A549 treated with DMSO at 1 μM for 4 hours (cell line): ENCODE measurements around the gene KIF11. TPM values are rescaled to one million over a fixed set of nuclear protein-coding genes. Genes with fewer than 3 reads are reported as not detected.

ENCODE experiments used
- total RNA-seq: library from RNA; stranded (reverse); fragments of 200-300 nt; extraction: Qiagen RNA extraction; gene quantifications from 5 replicates; pipeline ENCODE4 v1.2.3, GENCODE V29; 2022; ENCODE audit warnings: low read depth

KIF11 gene
- total RNA-seq: 34.6 to 44.8 TPM (median 42.7 TPM) in 5 replicates

DNA sequence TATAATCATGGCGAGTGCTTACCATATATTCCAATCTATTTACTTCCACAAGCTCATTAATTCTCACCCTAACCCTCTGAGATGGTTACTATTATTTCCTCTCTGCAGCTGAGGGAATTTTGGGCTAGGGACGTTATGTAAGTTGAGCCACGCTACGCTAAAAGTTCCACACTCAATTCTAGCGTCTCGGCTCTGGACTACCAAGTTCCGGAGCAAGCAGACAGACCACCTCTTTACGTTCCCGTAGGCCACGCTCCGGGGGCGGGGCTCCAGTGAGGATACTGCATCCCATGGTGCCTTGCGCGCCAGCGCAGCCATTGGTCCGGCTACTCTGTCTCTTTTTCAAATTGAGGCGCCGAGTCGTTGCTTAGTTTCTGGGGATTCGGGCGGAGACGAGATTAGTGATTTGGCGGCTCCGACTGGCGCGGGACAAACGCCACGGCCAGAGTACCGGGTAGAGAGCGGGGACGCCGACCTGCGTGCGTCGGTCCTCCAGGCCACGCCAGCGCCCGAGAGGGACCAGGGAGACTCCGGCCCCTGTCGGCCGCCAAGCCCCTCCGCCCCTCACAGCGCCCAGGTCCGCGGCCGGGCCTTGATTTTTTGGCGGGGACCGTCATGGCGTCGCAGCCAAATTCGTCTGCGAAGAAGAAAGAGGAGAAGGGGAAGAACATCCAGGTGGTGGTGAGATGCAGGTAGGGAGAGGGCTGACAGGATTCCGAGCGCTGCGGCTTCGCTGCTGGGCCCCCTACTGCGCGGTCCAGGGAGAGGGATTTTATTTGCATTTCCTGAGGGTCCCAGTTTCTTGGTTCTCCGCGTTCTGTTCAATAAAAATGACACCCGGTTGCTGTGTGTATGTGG is at the start of gene KIF11:
TSS of gene KIF11 (plus strand) at position 370 of the 858 bp plus-strand sequence. CDS start at position 616, 246 bp downstream.

DNA sequence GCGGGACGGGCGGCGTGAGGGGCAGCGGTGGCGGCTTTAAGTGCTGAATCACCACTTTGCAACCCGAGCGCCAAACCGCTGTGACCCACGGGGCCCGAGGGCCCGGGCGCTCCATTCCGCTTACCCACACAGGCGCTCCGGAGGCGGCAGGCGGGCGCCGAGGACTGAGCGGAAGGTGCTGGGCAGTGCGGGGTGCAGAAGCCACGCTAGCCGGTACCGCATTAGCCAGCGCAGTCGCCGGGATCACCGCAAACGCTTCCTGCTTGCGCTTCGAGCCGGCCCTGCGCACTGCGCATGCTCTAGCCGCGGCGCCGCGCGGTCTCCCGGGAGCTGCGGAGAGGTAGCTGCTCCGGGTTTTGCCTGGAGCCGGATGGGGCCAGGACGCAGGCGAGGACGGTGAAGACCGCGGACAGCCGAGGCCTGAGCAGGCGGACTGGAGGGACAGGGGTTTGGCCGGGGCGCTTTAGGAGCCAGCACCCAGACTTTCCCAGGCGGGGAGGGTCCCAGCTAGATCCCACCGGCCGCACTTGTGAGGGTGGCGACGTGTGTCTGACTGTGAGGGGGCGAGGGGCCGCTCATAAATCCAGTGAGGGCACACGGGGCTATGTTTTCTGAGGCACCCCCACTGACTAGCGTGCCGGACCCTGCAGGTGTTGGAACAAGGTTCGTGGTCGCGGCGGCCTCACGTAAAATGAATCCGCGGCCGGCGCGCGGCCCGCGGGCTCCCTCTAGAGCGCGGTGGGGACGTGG is 19.0 kb upstream of the KIF11 start, which contains the start of gene IDE:
TSS of gene IDE (minus strand) at position 296 of the 750 bp plus-strand sequence. CDS start at position 222, 74 bp downstream.

GRCh38 chr10:92689663-92690210 is 96.8 kb downstream of the KIF11 start, which contains the start of gene HHEX:
Gene HHEX (plus strand): TSS chr10:92689955. CDS start chr10:92689987, 32 bp downstream.

Other genes with a start within 250 kb of the KIF11 start
- 20.3 to 34.0 TPM (median 29.5 TPM) in 5 replicates for gene IDE, start 19.0 kb upstream of the KIF11 start, total RNA-seq
- gene HHEX, start 96.8 kb downstream of the KIF11 start, total RNA-seq: 15.8 to 17.0 TPM (median 16.6 TPM) in 5 replicates